ENCODE measurements around the gene C9orf40.

The C9orf40 gene

DNA sequence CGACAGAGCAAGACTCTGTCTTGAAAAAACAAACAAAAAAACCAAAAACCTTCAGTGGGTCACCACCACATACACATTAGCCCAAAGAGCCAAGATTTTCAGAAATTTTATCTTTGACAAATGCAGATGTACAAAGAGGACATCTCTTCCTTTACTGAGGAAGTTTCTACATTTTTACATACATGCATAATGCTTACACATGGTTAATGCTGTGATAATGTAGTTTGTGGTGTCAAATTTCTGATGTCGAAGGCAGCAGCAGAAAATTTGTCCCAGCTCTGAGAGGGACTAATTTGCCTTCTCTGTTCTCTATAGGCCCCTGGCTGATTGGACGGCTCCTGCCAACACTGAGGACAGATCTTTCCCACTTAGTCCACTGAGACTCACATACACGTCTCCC is 24.6 kb upstream of the C9orf40 start:
- DNase-seq (ENCODE audit: extremely low read depth, low read depth), result no peak
- TF ChIP-seq, protein P1, sequence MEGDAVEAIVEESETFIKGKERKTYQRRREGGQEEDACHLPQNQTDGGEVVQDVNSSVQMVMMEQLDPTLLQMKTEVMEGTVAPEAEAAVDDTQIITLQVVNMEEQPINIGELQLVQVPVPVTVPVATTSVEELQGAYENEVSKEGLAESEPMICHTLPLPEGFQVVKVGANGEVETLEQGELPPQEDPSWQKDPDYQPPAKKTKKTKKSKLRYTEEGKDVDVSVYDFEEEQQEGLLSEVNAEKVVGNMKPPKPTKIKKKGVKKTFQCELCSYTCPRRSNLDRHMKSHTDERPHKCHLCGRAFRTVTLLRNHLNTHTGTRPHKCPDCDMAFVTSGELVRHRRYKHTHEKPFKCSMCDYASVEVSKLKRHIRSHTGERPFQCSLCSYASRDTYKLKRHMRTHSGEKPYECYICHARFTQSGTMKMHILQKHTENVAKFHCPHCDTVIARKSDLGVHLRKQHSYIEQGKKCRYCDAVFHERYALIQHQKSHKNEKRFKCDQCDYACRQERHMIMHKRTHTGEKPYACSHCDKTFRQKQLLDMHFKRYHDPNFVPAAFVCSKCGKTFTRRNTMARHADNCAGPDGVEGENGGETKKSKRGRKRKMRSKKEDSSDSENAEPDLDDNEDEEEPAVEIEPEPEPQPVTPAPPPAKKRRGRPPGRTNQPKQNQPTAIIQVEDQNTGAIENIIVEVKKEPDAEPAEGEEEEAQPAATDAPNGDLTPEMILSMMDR (IDR thresholded peaks at IDR 0.05; ENCODE audit: low read depth, low read length, missing control alignments), result no peak
- H3K4me3 ChIP-seq (replicated peaks; ENCODE audit: low read depth, low read length), result no peak overlapping the region

DNA sequence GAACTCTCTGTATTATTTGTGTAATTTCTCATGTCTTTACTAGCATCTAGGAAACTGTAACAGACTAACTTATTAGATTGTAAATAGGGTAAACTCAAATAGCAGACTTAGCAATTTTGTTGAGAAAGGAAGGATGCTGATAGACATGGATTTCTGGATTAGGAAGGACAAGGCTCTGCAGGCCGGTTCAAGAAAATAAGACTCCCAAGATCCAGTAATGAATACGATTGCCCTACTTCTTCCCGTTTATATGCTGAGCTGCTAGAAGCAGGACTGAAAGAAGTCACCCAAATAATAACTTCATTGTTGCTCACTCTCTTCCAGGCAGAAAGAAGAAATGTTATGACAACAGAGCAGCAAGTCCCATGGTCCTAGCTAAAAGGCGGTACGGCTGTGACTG is 22.8 kb upstream of the C9orf40 start:
- no peak overlapping the region for H3K4me3 ChIP-seq (replicated peaks; ENCODE audit: low read depth, low read length)
- DNase-seq (ENCODE audit: extremely low read depth, low read depth), result no peak
- TF ChIP-seq, protein P1 (IDR thresholded peaks at IDR 0.05; ENCODE audit: low read depth, low read length, missing control alignments), result no peak

DNA sequence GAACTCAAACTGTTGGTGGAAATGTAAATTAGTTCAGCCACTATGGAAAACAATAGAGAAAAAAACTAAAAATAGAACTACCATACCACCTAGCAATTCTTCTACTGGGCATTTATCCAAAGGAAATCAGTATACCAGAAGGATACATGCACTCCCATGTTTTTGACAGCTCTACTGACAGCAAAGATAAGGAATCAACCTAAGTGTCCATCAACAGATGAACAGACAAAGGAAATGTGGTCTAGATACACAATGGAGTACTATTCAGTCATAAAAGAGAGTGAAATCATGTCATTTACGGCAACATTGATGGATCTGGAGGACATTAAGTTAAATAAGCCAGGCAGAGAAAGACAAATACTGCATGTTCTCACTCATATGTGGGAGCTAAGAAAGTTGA is 21.8 kb upstream of the C9orf40 start:
- H3K4me3 ChIP-seq (replicated peaks; ENCODE audit: low read depth, low read length), result no peak overlapping the region
- DNase-seq (ENCODE audit: extremely low read depth, low read depth), result no peak
- TF ChIP-seq, protein P1 (IDR thresholded peaks at IDR 0.05; ENCODE audit: low read depth, low read length, missing control alignments), result no peak

DNA sequence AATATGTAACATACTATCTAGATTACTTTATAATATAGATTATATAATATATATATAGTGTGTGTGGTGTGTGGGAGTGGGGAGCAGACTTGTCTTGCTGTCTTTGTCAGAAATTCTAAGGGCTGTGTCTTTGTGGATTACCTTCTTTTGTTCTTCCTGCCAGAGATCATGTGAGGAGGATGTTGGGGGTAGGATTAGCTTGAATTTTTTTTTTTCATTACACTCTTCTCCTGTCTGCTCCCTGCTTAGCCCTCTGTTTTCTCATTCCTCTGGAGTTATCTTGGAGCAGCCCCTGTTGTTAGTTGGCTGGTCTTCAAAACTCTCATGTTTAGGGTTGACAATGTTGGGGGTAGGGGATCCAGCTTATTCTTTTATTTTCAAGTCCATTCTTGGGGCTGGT is 21.0 kb upstream of the C9orf40 start:
- TF ChIP-seq, protein P1 (IDR thresholded peaks at IDR 0.05; ENCODE audit: low read depth, low read length, missing control alignments), result no peak
- DNase-seq (ENCODE audit: extremely low read depth, low read depth), result no peak
- H3K4me3 ChIP-seq (replicated peaks; ENCODE audit: low read depth, low read length), result no peak overlapping the region

DNA sequence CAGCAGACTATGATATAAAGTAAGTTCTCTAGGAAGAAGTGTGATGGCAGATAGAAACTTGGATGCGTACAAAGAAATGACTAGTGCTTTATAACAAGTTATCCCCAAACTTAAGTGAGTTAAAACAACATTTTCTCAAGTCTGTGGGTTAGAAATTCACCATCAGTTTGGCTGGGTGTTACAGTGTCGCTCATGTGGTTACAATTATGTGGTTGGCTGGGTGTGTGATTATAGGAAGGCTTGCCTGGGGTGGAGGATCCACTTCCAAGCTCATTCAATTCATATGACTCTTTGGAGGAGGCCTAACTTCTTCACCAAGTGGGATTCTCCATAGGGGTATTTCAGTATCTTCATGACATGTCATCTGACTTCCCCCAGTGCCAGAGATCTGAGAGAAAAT is 10.3 kb upstream of the C9orf40 start:
- TF ChIP-seq, protein P1 (IDR thresholded peaks at IDR 0.05; ENCODE audit: low read depth, low read length, missing control alignments), result no peak
- DNase-seq (ENCODE audit: extremely low read depth, low read depth), result no peak
- H3K4me3 ChIP-seq (replicated peaks; ENCODE audit: low read depth, low read length), result no peak overlapping the region

DNA sequence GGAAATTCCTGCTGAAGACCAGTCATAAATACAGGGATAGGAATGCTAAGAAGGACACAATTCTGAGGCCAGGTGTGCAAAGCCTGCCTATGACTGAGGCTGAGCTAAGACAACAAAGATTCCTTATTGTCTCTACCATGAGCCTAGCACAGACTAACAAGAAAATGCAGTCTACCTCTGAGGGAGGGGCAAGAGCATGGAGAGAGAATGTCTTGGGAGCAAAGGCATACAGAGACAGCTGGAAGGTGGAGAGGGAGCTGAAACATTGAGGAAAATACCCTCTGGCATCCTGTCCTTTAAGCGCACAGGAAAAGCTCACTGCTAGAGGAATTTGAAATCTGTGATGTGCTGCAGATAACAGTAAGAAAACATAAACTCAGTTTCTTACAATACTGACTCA is 8.8 kb upstream of the C9orf40 start:
- no peak overlapping the region for H3K4me3 ChIP-seq (replicated peaks; ENCODE audit: low read depth, low read length)
- TF ChIP-seq, protein P1 (IDR thresholded peaks at IDR 0.05; ENCODE audit: low read depth, low read length, missing control alignments), result no peak
- no peak for DNase-seq (ENCODE audit: extremely low read depth, low read depth)

DNA sequence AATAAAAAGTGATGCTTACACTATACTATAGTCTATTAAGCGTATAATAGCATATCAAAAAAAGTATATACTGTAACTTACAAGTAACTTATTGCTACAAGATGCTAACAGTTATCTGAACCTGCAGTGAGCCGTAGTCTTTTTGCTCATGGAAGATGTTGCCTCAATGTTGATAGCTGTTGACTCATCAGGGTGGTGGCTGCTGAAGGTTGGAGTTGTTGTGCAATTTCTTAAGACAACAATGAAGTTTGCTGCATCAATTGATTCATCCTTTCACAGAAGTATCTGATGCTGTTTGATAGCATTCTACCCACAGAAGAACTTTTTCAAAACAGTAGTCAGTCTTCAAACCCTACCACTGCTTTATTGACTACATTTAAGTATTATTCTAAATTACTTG is 7.8 kb upstream of the C9orf40 start:
- no peak overlapping the region for H3K4me3 ChIP-seq (replicated peaks; ENCODE audit: low read depth, low read length)
- DNase-seq (ENCODE audit: extremely low read depth, low read depth), result no peak
- TF ChIP-seq, protein P1 (IDR thresholded peaks at IDR 0.05; ENCODE audit: low read depth, low read length, missing control alignments), result no peak

Data from HFF-Myc (cell line).